ENCODE data around the gene SMG7. TPM values are rescaled to one million over a fixed set of nuclear protein-coding genes. Genes with fewer than 3 reads are reported as not detected.

SMG7 gene
- total and polyA plus RNA-seq, 12 donors: 15.4 to 54.4 (median 34.9) TPM

DNA sequence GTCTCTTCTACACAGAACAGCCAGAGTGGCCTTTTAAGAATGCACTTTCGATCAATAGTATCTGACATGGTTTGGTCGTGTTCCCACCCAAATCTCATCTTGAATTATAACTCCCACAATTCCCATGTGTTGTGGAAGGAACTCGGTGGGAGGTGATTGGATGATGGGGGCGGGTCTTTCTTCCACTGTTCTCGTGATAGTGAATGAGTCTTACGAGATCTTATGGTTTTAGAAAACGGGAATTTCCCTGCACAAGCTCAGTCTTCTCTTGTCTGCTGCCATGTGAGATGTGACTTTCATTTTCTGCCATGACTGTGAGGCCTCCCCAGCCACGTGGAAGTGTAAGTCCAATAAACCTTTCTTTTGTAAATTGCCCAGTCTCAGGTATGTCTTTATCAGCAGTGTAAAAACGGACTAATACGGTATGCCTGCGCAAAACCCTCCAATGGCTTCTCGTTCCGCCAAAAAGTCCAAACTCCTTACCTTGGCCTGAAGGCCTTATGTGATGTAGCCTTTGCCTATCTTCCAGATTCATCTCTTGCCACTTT lies 23.0 kb upstream of the SMG7 start:
- intact Hi-C loops (cut with DNase I): no loop called here
- no peak for TF ChIP-seq POLR2A (IDR thresholded peaks at IDR 0.05)
- TF ChIP-seq, protein P1, sequence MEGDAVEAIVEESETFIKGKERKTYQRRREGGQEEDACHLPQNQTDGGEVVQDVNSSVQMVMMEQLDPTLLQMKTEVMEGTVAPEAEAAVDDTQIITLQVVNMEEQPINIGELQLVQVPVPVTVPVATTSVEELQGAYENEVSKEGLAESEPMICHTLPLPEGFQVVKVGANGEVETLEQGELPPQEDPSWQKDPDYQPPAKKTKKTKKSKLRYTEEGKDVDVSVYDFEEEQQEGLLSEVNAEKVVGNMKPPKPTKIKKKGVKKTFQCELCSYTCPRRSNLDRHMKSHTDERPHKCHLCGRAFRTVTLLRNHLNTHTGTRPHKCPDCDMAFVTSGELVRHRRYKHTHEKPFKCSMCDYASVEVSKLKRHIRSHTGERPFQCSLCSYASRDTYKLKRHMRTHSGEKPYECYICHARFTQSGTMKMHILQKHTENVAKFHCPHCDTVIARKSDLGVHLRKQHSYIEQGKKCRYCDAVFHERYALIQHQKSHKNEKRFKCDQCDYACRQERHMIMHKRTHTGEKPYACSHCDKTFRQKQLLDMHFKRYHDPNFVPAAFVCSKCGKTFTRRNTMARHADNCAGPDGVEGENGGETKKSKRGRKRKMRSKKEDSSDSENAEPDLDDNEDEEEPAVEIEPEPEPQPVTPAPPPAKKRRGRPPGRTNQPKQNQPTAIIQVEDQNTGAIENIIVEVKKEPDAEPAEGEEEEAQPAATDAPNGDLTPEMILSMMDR (IDR thresholded peaks at IDR 0.05): no peak
- Histone ChIP-seq H3K27me3 (peaks cover 6% of the 10 kb centered on the region), H3K4me1 (replicated peaks in 1 of 2) (no peaks in the 10 kb centered on the region), H3K27ac (no peak overlapping the region), H3K36me3 (replicated peaks in 1 of 2) (no peaks in the 10 kb centered on the region), H3K4me3 (no peak overlapping the region), H3K9me3 (replicated peaks in 1 of 3) (no peaks in the 10 kb centered on the region)
- WGBS, 4 donors: 88 to 92% (median 91%) methylated on average over 13 of the region's 13 CpGs
- no peak for DNase-seq

DNA sequence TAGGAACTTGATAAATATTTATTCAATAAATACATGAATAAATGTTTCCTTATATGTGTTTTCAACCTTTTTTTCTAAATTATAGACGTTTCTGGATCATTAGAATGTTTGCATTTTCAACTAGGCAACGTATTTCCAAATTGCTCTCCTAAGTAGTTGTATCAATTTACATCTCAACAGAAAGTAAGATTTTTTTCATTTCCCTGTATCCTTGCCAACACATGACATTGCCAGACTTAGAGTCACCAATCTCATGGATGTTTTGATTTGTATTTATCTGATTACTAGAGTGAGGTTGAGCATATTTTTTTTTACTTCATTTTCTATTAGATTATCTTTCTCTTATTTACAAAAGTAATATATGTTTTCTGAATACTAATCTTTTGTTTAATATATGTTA lies 22.2 kb upstream of the SMG7 start:
- H3K9me3 ChIP-seq (replicated peaks in 1 of 3): no peaks in the 10 kb centered on the region
- 45 to 50% (median 47%) methylated on average over 2 of the region's 2 CpGs for WGBS, 4 donors
- DNase-seq: no peak
- peaks cover 6% of the 10 kb centered on the region for H3K27me3 ChIP-seq
- TF ChIP-seq POLR2A (IDR thresholded peaks at IDR 0.05): no peak
- TF ChIP-seq, protein P1 (IDR thresholded peaks at IDR 0.05): no peak
- H3K36me3 ChIP-seq (replicated peaks in 1 of 2): no peaks in the 10 kb centered on the region
- no peaks in the 10 kb centered on the region for H3K4me1 ChIP-seq (replicated peaks in 1 of 2)
- intact Hi-C loops (cut with DNase I): no loop called here
- no peak overlapping the region for H3K4me3 ChIP-seq
- no peak overlapping the region for H3K27ac ChIP-seq

DNA sequence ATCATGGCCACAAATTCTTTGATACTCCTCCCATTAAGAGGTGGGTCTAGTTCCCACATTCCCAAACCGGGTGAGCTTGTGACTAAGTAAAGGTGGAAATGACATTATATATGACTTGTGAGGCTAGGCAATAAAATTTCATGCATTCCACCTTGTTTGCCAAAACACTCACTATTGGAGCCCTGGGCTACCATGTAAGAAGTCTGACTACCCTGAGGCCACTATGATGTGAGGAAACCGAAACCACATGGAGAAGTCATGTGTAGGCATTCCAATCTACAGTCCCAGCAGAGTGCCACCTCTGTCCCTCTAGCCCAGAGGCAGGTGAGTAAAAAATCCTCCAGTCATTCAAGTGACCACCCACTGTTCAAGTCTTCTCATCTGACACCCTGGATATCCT lies 17.9 kb upstream of the SMG7 start:
- 66 to 80% (median 68%) methylated on average over 2 of the region's 2 CpGs for WGBS, 4 donors
- no peak for TF ChIP-seq POLR2A (IDR thresholded peaks at IDR 0.05)
- TF ChIP-seq, protein P1 (IDR thresholded peaks at IDR 0.05): no peak
- intact Hi-C loops (cut with DNase I): no loop called here
- Histone ChIP-seq H3K9me3 (replicated peaks in 1 of 3) (no peaks in the 10 kb centered on the region), H3K27ac (no peak overlapping the region), H3K4me1 (replicated peaks in 1 of 2) (no peaks in the 10 kb centered on the region), H3K4me3 (no peak overlapping the region), H3K27me3 (peaks cover 6% of the 10 kb centered on the region), H3K36me3 (replicated peaks in 1 of 2) (no peaks in the 10 kb centered on the region)
- DNase-seq: no peak

DNA sequence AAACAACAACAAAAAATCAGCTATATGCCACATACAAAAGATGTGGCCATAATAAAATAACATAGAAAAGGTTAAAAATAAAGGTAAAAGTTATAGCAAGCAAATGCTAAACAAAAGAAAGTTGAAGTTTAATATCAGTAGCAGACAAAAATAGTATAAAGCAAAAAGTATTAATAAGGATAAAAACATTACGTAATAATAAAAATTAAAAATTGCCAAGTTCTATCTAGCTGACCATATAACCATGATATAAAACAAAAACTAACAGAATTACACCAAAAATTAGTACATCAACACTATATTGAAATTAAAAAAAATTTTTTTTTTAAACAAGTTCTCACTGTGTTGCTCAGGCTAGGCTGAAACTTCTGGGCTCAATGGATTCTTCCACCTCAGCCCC lies 15.5 kb upstream of the SMG7 start:
- intact Hi-C loops (cut with DNase I): no loop called here
- no peak for DNase-seq
- H3K4me3 ChIP-seq: no peak overlapping the region
- 83 to 94% (median 89%) methylated on average over 1 of the region's 1 CpG for WGBS, 4 donors
- TF ChIP-seq, protein P1 (IDR thresholded peaks at IDR 0.05): no peak
- no peak for TF ChIP-seq POLR2A (IDR thresholded peaks at IDR 0.05)
- peaks cover 6% of the 10 kb centered on the region for H3K27me3 ChIP-seq
- no peaks in the 10 kb centered on the region for H3K9me3 ChIP-seq (replicated peaks in 1 of 3)
- no peaks in the 10 kb centered on the region for H3K36me3 ChIP-seq (replicated peaks in 1 of 2)
- H3K27ac ChIP-seq: no peak overlapping the region
- no peaks in the 10 kb centered on the region for H3K4me1 ChIP-seq (replicated peaks in 1 of 2)

Data from adrenal gland (tissue), 12 donors.